Occipital lobe (tissue), 2 donors: ENCODE results near the gene USP36. TPM values are rescaled to one million over a fixed set of nuclear protein-coding genes. Genes with fewer than 3 reads are reported as not detected.
"Not testable (repeated sequence)": the region's sequence is repeated elsewhere in the genome, so short reads cannot be mapped to it uniquely, and the experiment has no call there.

ENCODE experiments used
- DNase-seq: peaks from one replicate; lab custom pipeline; 2025; lab: John Stamatoyannopoulos, UW
- total RNA-seq: library from RNA; depleted of rRNA; stranded (reverse); fragments of >200 nt; gene quantifications from one replicate; pipeline ENCODE4 v1.2.3, GENCODE V29; 2014

USP36 gene
- total RNA-seq, 1 donor from 2014 or later, result 21.4 TPM

- DNase-seq, result no peak
Observed at GRCh38 chr17:78771758-78772382, 68.7 kb downstream of the USP36 start.

GRCh38 chr17:78769196-78769773 lies 71.3 kb downstream of the USP36 start:
- DNase-seq, result no peak

GRCh38 chr17:78767806-78768205 lies 72.8 kb downstream of the USP36 start:
- no peak for DNase-seq

GRCh38 chr17:78766743-78767294 lies 73.8 kb downstream of the USP36 start:
- no peak for DNase-seq

GRCh38 chr17:78766225-78766624 lies 74.4 kb downstream of the USP36 start:
- no peak for DNase-seq

- no peak for DNase-seq
Observed at GRCh38 chr17:78765821-78766220, 74.8 kb downstream of the USP36 start.

- DNase-seq, result no peak
Observed at GRCh38 chr17:78764871-78765270, 75.7 kb downstream of the USP36 start.

GRCh38 chr17:78763561-78763960 lies 77.1 kb downstream of the USP36 start:
- DNase-seq, result no peak

- no peak for DNase-seq
Observed at GRCh38 chr17:78761789-78762406, 78.7 kb downstream of the USP36 start.

GRCh38 chr17:78759969-78760352 lies 80.7 kb downstream of the USP36 start:
- no peak for DNase-seq

- no peak for DNase-seq
Observed at GRCh38 chr17:78759203-78759968, 81.2 kb downstream of the USP36 start.

- DNase-seq, result no peak
Observed at GRCh38 chr17:78753316-78754250, 87.0 kb downstream of the USP36 start.

- DNase-seq, result no peak
Observed at GRCh38 chr17:78751447-78752161, 89.0 kb downstream of the USP36 start.

GRCh38 chr17:78751000-78751399 lies 89.6 kb downstream of the USP36 start:
- not testable (repeated sequence) for DNase-seq

GRCh38 chr17:78748730-78749317 lies 91.8 kb downstream of the USP36 start:
- no peak for DNase-seq

- DNase-seq, result no peak
Observed at GRCh38 chr17:78748048-78748729, 92.4 kb downstream of the USP36 start.

GRCh38 chr17:78747488-78747887 lies 93.1 kb downstream of the USP36 start:
- DNase-seq, result no peak

GRCh38 chr17:78746949-78747269 lies 93.7 kb downstream of the USP36 start:
- DNase-seq, result no peak

GRCh38 chr17:78746263-78746948 lies 94.2 kb downstream of the USP36 start:
- DNase-seq, result no peak
